ENCODE results near the gene TRAF4.

Gene TRAF4

GRCh38 chr17:28743243-28744103 lies at the start of gene TRAF4:
TSS of gene TRAF4 (plus strand) at chr17:28744011. CDS start at chr17:28744113, 102 bp downstream.
- DNase-seq, result peak; percentile 80

- no peak for DNase-seq
Measured at GRCh38 chr17:28698253-28698941, 45.4 kb upstream of the TRAF4 start.

- DNase-seq, result no peak
Measured at GRCh38 chr17:28700278-28700677, 43.5 kb upstream of the TRAF4 start.

- DNase-seq, result no peak
Measured at GRCh38 chr17:28700830-28701492, 42.9 kb upstream of the TRAF4 start.

GRCh38 chr17:28702026-28702751 lies 41.6 kb upstream of the TRAF4 start:
- DNase-seq, result no peak

GRCh38 chr17:28702752-28703150 lies 41.1 kb upstream of the TRAF4 start:
- no peak for DNase-seq

GRCh38 chr17:28703552-28704218 lies 40.1 kb upstream of the TRAF4 start:
- DNase-seq, result no peak

- no peak for DNase-seq
Measured at GRCh38 chr17:28704219-28704858, 39.5 kb upstream of the TRAF4 start.

- DNase-seq, result no peak
Measured at GRCh38 chr17:28705074-28705659, 38.6 kb upstream of the TRAF4 start.

GRCh38 chr17:28705728-28706334 lies 38.0 kb upstream of the TRAF4 start:
- DNase-seq, result no peak

GRCh38 chr17:28706471-28707338 lies 37.1 kb upstream of the TRAF4 start:
- no peak for DNase-seq

- DNase-seq, result no peak
Measured at GRCh38 chr17:28707339-28707720, 36.5 kb upstream of the TRAF4 start.

- peak; percentile 91 for DNase-seq
Measured at GRCh38 chr17:28710861-28711722, 32.7 kb upstream of the TRAF4 start.

- DNase-seq, result no peak
Measured at GRCh38 chr17:28711723-28712031, 32.1 kb upstream of the TRAF4 start, which contains the start of gene PROCA1. TSS of gene PROCA1 (minus strand) at chr17:28711888. CDS start at chr17:28711660, 228 bp downstream.

GRCh38 chr17:28712032-28712704 lies 31.6 kb upstream of the TRAF4 start:
- no peak for DNase-seq

GRCh38 chr17:28712705-28713415 lies 31.0 kb upstream of the TRAF4 start:
- DNase-seq, result no peak

- DNase-seq, result no peak
Measured at GRCh38 chr17:28714281-28714680, 29.5 kb upstream of the TRAF4 start.

- DNase-seq, result no peak
Measured at GRCh38 chr17:28715217-28715616, 28.6 kb upstream of the TRAF4 start.
